ENCODE data around the gene TRAPPC6A.
"Not testable (repeated sequence)": the region's sequence is repeated elsewhere in the genome, so short reads cannot be mapped to it uniquely, and the experiment has no call there.

The TRAPPC6A gene

GRCh38 chr19:45133661-45134060, 44.4 kb downstream of the TRAPPC6A start:
- no peak for DNase-seq

- peak in 42 of 56 donors; percentile 8 to 87 (median 60) for DNase-seq
These were observed 47.0 kb downstream of the TRAPPC6A start for GRCh38 chr19:45130888-45131615.

GRCh38 chr19:45130236-45130635, 47.8 kb downstream of the TRAPPC6A start:
- DNase-seq: no peak

GRCh38 chr19:45128806-45129205, 49.2 kb downstream of the TRAPPC6A start:
- DNase-seq: no peak

GRCh38 chr19:45128146-45128545, 49.9 kb downstream of the TRAPPC6A start:
- peak in 1 of 56 donors; percentile 17 for DNase-seq

- DNase-seq: no peak
These were observed 51.4 kb downstream of the TRAPPC6A start for GRCh38 chr19:45126654-45127053.

- DNase-seq: peak in 22 of 56 donors; percentile 3 to 58 (median 14)
These were observed 52.0 kb downstream of the TRAPPC6A start for GRCh38 chr19:45125975-45126493.

- no peak for DNase-seq
These were observed 52.7 kb downstream of the TRAPPC6A start for GRCh38 chr19:45125360-45125759.

- DNase-seq: no peak
These were observed 54.0 kb downstream of the TRAPPC6A start for GRCh38 chr19:45124021-45124420.

- DNase-seq: no peak
These were observed 54.6 kb downstream of the TRAPPC6A start for GRCh38 chr19:45123440-45123850.

- no peak for DNase-seq
These were observed 55.2 kb downstream of the TRAPPC6A start for GRCh38 chr19:45122832-45123231.

- DNase-seq: no peak
These were observed 56.2 kb downstream of the TRAPPC6A start for GRCh38 chr19:45121827-45122345.

- no peak for DNase-seq
These were observed 58.5 kb downstream of the TRAPPC6A start for GRCh38 chr19:45119582-45119981.

GRCh38 chr19:45118591-45119355, 59.3 kb downstream of the TRAPPC6A start:
- DNase-seq: not testable (repeated sequence)

GRCh38 chr19:45118106-45118505, 59.9 kb downstream of the TRAPPC6A start:
- no peak for DNase-seq

- no peak for DNase-seq
These were observed 60.4 kb downstream of the TRAPPC6A start for GRCh38 chr19:45117671-45118070.

- DNase-seq: peak in 1 of 56 donors; percentile 3
These were observed 60.9 kb downstream of the TRAPPC6A start for GRCh38 chr19:45117167-45117594.

GRCh38 chr19:45115809-45116615, 62.0 kb downstream of the TRAPPC6A start:
- DNase-seq: no peak

GRCh38 chr19:45114116-45114515, 63.9 kb downstream of the TRAPPC6A start:
- DNase-seq: no peak

GRCh38 chr19:45113628-45114027, 64.4 kb downstream of the TRAPPC6A start:
- no peak for DNase-seq

Measured in nucleus accumbens (tissue), 56 donors.